Ishikawa (cell line): ENCODE data around the gene NKIRAS1.

Experiments used
- CEBPB ChIP-seq: IDR thresholded peaks from 2 replicates; pipeline ENCODE4 v1.6.1; 2012
- CREB1 ChIP-seq: IDR thresholded peaks from 2 replicates; pipeline ENCODE4 v1.6.1; 2012; ENCODE audit warnings: low read depth
- EGR1 ChIP-seq: IDR thresholded peaks from 2 replicates; pipeline ENCODE4 v1.6.1; 2012
- EP300 ChIP-seq: IDR thresholded peaks from 2 replicates; pipeline ENCODE4 v1.6.1; 2012; ENCODE audit warnings: borderline replicate concordance
- FOXM1 ChIP-seq: IDR thresholded peaks from 2 replicates; pipeline ENCODE4 v1.6.1; 2012; ENCODE audit warnings: low read depth, borderline replicate concordance
- MAX ChIP-seq: IDR thresholded peaks from 2 replicates; pipeline ENCODE4 v1.6.1; 2012
- NFIC ChIP-seq: IDR thresholded peaks from 2 replicates; pipeline ENCODE4 v1.6.1; 2012
- RAD21 ChIP-seq: IDR thresholded peaks from 2 replicates; pipeline ENCODE4 v1.6.1; 2012; ENCODE audit warnings: low read depth
- TAF1 ChIP-seq: IDR thresholded peaks from 2 replicates; pipeline ENCODE4 v1.6.1; 2012; ENCODE audit warnings: low read depth, mild to moderate bottlenecking
- TCF12 ChIP-seq: IDR thresholded peaks from 2 replicates; pipeline ENCODE4 v1.6.1; 2012; ENCODE audit warnings: low read depth
- TEAD4 ChIP-seq: IDR thresholded peaks from 2 replicates; pipeline ENCODE4 v1.6.1; 2012
- YY1 ChIP-seq: IDR thresholded peaks from 2 replicates; pipeline ENCODE4 v1.6.1; 2012; ENCODE audit warnings: low read depth
- ZBTB7A ChIP-seq: IDR thresholded peaks from 2 replicates; pipeline ENCODE4 v1.6.1; 2012; ENCODE audit warnings: low read depth
- TF ChIP-seq, protein P1 (sequence below): IDR thresholded peaks from 2 replicates; pipeline ENCODE4 v1.6.1; 2012; ENCODE audit warnings: low read depth, mild to moderate bottlenecking
- TF ChIP-seq, protein P2 (sequence below): IDR thresholded peaks from 2 replicates; pipeline ENCODE4 v1.6.1; 2012

NKIRAS1 gene

GRCh38 chr3:23875113-23875725 is 41.6 kb downstream of the NKIRAS1 start:
- TF ChIP-seq TEAD4, result no peak
- TF ChIP-seq FOXM1, result no peak
- no peak for TF ChIP-seq EGR1
- TF ChIP-seq, protein P1, sequence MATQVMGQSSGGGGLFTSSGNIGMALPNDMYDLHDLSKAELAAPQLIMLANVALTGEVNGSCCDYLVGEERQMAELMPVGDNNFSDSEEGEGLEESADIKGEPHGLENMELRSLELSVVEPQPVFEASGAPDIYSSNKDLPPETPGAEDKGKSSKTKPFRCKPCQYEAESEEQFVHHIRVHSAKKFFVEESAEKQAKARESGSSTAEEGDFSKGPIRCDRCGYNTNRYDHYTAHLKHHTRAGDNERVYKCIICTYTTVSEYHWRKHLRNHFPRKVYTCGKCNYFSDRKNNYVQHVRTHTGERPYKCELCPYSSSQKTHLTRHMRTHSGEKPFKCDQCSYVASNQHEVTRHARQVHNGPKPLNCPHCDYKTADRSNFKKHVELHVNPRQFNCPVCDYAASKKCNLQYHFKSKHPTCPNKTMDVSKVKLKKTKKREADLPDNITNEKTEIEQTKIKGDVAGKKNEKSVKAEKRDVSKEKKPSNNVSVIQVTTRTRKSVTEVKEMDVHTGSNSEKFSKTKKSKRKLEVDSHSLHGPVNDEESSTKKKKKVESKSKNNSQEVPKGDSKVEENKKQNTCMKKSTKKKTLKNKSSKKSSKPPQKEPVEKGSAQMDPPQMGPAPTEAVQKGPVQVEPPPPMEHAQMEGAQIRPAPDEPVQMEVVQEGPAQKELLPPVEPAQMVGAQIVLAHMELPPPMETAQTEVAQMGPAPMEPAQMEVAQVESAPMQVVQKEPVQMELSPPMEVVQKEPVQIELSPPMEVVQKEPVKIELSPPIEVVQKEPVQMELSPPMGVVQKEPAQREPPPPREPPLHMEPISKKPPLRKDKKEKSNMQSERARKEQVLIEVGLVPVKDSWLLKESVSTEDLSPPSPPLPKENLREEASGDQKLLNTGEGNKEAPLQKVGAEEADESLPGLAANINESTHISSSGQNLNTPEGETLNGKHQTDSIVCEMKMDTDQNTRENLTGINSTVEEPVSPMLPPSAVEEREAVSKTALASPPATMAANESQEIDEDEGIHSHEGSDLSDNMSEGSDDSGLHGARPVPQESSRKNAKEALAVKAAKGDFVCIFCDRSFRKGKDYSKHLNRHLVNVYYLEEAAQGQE, result no peak
- TF ChIP-seq MAX, result no peak
- no peak for TF ChIP-seq ZBTB7A
- TF ChIP-seq TAF1, result no peak
- TF ChIP-seq, protein P2, sequence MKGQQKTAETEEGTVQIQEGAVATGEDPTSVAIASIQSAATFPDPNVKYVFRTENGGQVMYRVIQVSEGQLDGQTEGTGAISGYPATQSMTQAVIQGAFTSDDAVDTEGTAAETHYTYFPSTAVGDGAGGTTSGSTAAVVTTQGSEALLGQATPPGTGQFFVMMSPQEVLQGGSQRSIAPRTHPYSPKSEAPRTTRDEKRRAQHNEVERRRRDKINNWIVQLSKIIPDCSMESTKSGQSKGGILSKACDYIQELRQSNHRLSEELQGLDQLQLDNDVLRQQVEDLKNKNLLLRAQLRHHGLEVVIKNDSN, result no peak
- TF ChIP-seq EP300, result no peak
- TF ChIP-seq CEBPB, result no peak
- TF ChIP-seq TCF12, result no peak
- TF ChIP-seq NFIC, result no peak
- no peak for TF ChIP-seq RAD21
- TF ChIP-seq CREB1, result no peak
- TF ChIP-seq YY1, result no peak

- TF ChIP-seq ZBTB7A (no peak), EGR1 (no peak), TEAD4 (no peak), TAF1 (no peak), MAX (no peak), FOXM1 (no peak), EP300 (no peak), CREB1 (no peak), CEBPB (no peak), TCF12 (no peak), NFIC (no peak), YY1 (no peak)
- TF ChIP-seq, protein P1, result no peak
- TF ChIP-seq, protein P2, result no peak
These were observed 42.3 kb downstream of the NKIRAS1 start for GRCh38 chr3:23874359-23875112.

DNA sequence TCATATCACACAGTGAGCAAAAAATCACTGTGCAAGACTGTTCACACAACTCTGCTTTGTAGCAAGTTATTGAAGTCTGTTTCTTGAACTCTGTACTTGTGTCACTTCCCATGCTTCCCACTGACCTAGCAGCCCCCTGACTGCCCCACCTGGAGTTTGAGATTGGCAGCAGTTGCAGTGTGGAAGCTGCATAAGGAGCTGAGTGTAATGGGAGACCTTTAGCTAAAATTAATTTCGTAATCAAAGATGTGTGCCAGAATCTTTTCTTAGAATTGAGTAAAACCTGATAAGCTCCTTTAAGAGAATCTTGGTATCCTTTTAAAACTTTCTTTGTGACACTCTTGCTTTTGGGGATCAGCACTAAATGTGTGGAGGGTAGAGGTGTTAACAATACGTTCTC is 42.8 kb downstream of the NKIRAS1 start:
- TF ChIP-seq EGR1, result no peak
- TF ChIP-seq CEBPB, result 0 out of 2 replicates have a peak, but pooled peaks have one; percentile 7
- no peak for TF ChIP-seq ZBTB7A
- no peak for TF ChIP-seq EP300
- no peak for TF ChIP-seq TAF1
- no peak for TF ChIP-seq TCF12
- no peak for TF ChIP-seq MAX

DNA sequence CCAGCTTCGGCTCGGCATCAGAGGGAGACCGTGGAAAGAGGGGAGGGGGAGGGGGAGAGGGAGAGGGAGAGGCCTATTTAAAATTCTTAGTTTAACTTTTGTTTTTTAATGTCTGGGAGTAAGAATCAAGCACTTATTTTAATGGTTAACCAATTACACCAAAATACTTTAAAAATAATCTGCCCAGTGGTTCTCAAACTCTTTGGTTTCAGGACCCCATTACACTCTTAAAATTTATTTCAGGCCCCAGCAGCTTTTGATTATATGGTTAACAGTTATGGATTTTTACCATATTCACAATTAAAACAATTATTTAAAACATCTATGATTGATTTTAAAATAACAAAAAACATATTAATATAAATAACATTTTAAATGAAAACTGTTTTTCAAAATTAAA is 44.5 kb downstream of the NKIRAS1 start:
- TF ChIP-seq CEBPB, result no peak
- no peak for TF ChIP-seq TEAD4
- TF ChIP-seq, protein P2, result no peak
- TF ChIP-seq EGR1, result no peak
- no peak for TF ChIP-seq MAX
- TF ChIP-seq FOXM1, result no peak
- TF ChIP-seq ZBTB7A, result no peak
- no peak for TF ChIP-seq RAD21
- TF ChIP-seq YY1, result no peak
- TF ChIP-seq NFIC, result no peak
- TF ChIP-seq TCF12, result no peak
- TF ChIP-seq CREB1, result no peak
- no peak for TF ChIP-seq TAF1
- TF ChIP-seq, protein P1, result no peak
- no peak for TF ChIP-seq EP300
